Peyer's patch (tissue), 4 donors: Measurements from ENCODE around the gene CNTNAP5. TPM values are rescaled to one million over a fixed set of nuclear protein-coding genes. Genes with fewer than 3 reads are reported as not detected.
A peak's percentile ranks its signal among the peaks of the same experiment; 100 is the strongest.

ENCODE experiments used
- DNase-seq, 3 donors: peaks; one replicate each; pipeline ENCODE4 v3.0.0-alpha.2; 2017 to 2019
- H3K27ac ChIP-seq, 4 donors: fragments of 200-600 bp; sonication (generic); one replicate each; pipeline ENCODE4 v1.5.1; 2016 to 2019
- H3K27me3 ChIP-seq, 2 donors: fragments of 200-600 bp; sonication (generic); one replicate each; pipeline ENCODE4 v1.5.1; 2019
- H3K36me3 ChIP-seq, 3 donors: fragments of 200-600 bp; sonication (generic); one replicate each; pipeline ENCODE4 v1.5.1; 2016 to 2019
- H3K4me1 ChIP-seq, 4 donors: fragments of 200-600 bp; sonication (generic); one replicate each; pipeline ENCODE4 v1.5.1; 2016 to 2019
- H3K4me3 ChIP-seq, 4 donors: fragments of 200-600 bp; sonication (generic); 1 replicate in 3 of 4; 2 replicates in 1 of 4; pipeline ENCODE4 v1.5.1; 2016 to 2019; ENCODE audit warnings: mild to moderate bottlenecking in 1 of 4
- H3K9me3 ChIP-seq, 4 donors: fragments of 200-600 bp; sonication (generic); one replicate each; pipeline ENCODE4 v1.5.1; 2016 to 2019; ENCODE audit warnings: mild to moderate bottlenecking in 1 of 4
- CTCF ChIP-seq, 6 experiments: fragments of 450-650 bp in 4 of 6; fragments of 200-600 bp in 2 of 6; sonication (generic) in 1 of 6; IDR thresholded peaks; one replicate each; pipeline ENCODE4 v1.5.1; 2017 to 2019; ENCODE audit warnings: antibody characterized with exemption in 6 of 6, mild to moderate bottlenecking in 3 of 6, moderate library complexity in 1 of 6
- POLR2A ChIP-seq, 2 donors: fragments of 450-650 bp; IDR thresholded peaks; one replicate each; pipeline ENCODE4 v1.5.1; 2017; ENCODE audit warnings: antibody characterized with exemption in 2 of 2, mild to moderate bottlenecking in 2 of 2, moderate library complexity in 2 of 2
- total RNA-seq, 4 donors: library from RNA; depleted of rRNA; stranded (reverse); fragments of >200 nt; gene quantifications; one replicate each; pipeline ENCODE4 v1.1.0, GENCODE V29; 2016

The CNTNAP5 gene
- total RNA-seq, 4 donors from 2014 or later: not detected

GRCh38 chr2:124804014-124804940 lies 779.2 kb downstream of the CNTNAP5 start:
- H3K4me3 ChIP-seq: no peak overlapping the region
- H3K9me3 ChIP-seq: no peaks in the 10 kb centered on the region
- TF ChIP-seq CTCF (IDR thresholded peaks at IDR 0.05) (peak in 4 of 6 experiments; percentile 32 to 62 (median 46)), POLR2A (IDR thresholded peaks at IDR 0.05) (no peak)
- H3K36me3 ChIP-seq: no peaks in the 10 kb centered on the region
- H3K27me3 ChIP-seq: no peaks in the 10 kb centered on the region
- peak overlapping the region in 3 of 4 donors; percentile 36 to 79 (median 76) for H3K27ac ChIP-seq
- peak in 2 of 3 donors; percentile 48 to 51 for DNase-seq
- peaks cover 0 to 7% (median 0%) of the 10 kb centered on the region in 4 donors for H3K4me1 ChIP-seq

GRCh38 chr2:124805060-124805459 lies 780.0 kb downstream of the CNTNAP5 start:
- no peak for TF ChIP-seq CTCF (IDR thresholded peaks at IDR 0.05)
- TF ChIP-seq POLR2A (IDR thresholded peaks at IDR 0.05): no peak
- peaks cover 0 to 7% (median 0%) of the 10 kb centered on the region in 4 donors for H3K4me1 ChIP-seq
- H3K27me3 ChIP-seq: no peaks in the 10 kb centered on the region
- no peaks in the 10 kb centered on the region for H3K36me3 ChIP-seq
- peak overlapping the region in 3 of 4 donors; percentile 36 to 79 (median 76) for H3K27ac ChIP-seq
- H3K9me3 ChIP-seq: no peaks in the 10 kb centered on the region
- no peak overlapping the region for H3K4me3 ChIP-seq
- DNase-seq: no peak

GRCh38 chr2:124810132-124810531 lies 785.0 kb downstream of the CNTNAP5 start:
- peaks cover 0 to 6% (median 0%) of the 10 kb centered on the region in 4 donors for H3K4me1 ChIP-seq
- no peak overlapping the region for H3K4me3 ChIP-seq
- TF ChIP-seq POLR2A (IDR thresholded peaks at IDR 0.05): no peak
- TF ChIP-seq CTCF (IDR thresholded peaks at IDR 0.05): peak in 4 of 6 experiments; percentile 12 to 71 (median 67)
- DNase-seq: peak in 1 of 3 donors; percentile 65
- H3K27me3 ChIP-seq: no peaks in the 10 kb centered on the region
- no peaks in the 10 kb centered on the region for H3K36me3 ChIP-seq
- H3K27ac ChIP-seq: no peak overlapping the region
- no peaks in the 10 kb centered on the region for H3K9me3 ChIP-seq

GRCh38 chr2:124814968-124815745 lies 790.1 kb downstream of the CNTNAP5 start:
- H3K4me3 ChIP-seq: no peak overlapping the region
- DNase-seq: no peak
- no peak overlapping the region for H3K27ac ChIP-seq
- no peaks in the 10 kb centered on the region for H3K27me3 ChIP-seq
- no peaks in the 10 kb centered on the region for H3K4me1 ChIP-seq
- H3K36me3 ChIP-seq: no peaks in the 10 kb centered on the region
- no peak for TF ChIP-seq CTCF (IDR thresholded peaks at IDR 0.05)
- no peak for TF ChIP-seq POLR2A (IDR thresholded peaks at IDR 0.05)
- no peaks in the 10 kb centered on the region for H3K9me3 ChIP-seq

GRCh38 chr2:124816007-124816406 lies 790.9 kb downstream of the CNTNAP5 start:
- Histone ChIP-seq H3K36me3 (no peaks in the 10 kb centered on the region), H3K27me3 (no peaks in the 10 kb centered on the region), H3K27ac (no peak overlapping the region), H3K9me3 (no peaks in the 10 kb centered on the region), H3K4me3 (no peak overlapping the region), H3K4me1 (no peaks in the 10 kb centered on the region)
- no peak for DNase-seq
- TF ChIP-seq POLR2A (IDR thresholded peaks at IDR 0.05): no peak
- no peak for TF ChIP-seq CTCF (IDR thresholded peaks at IDR 0.05)
